BJ (cell line): Measurements from ENCODE around the gene KRT72. TPM values are rescaled to one million over a fixed set of nuclear protein-coding genes. Genes with fewer than 3 reads are reported as not detected.

Experiments
- CTCF ChIA-PET: fragments of 350-600 bp; formaldehyde crosslinking; extraction: SDS; loops from one replicate; lab custom pipeline; 2021; ENCODE audit warnings: antibody characterized with exemption, inconsistent platforms; lab: Yijun Ruan, JAX
- POLR2A ChIA-PET: fragments of 300-600 bp; sonication (Branson Sonifier 250); formaldehyde crosslinking; extraction: SDS; loops from one replicate; lab custom pipeline; 2021; ENCODE audit warnings: antibody characterized with exemption; lab: Charles Lee
- DNase-seq: peaks from one replicate; pipeline ENCODE4 v3.0.0-alpha.2; 2011; ENCODE audit warnings: low read depth
- H3K27me3 ChIP-seq: 2 replicates; pipeline ENCODE4 v1.6.0; 2011; ENCODE audit warnings: low read length; ENCODE audit not compliant: control insufficient read depth, insufficient read depth
- H3K36me3 ChIP-seq: 2 replicates; pipeline ENCODE4 v1.5.1; 2011; ENCODE audit warnings: low read length; ENCODE audit not compliant: control insufficient read depth, insufficient read depth
- H3K4me3 ChIP-seq: 2 replicates; pipeline ENCODE4 v1.5.1; 2011; ENCODE audit warnings: low read depth, mild to moderate bottlenecking, control low read depth, low read length
- CTCF ChIP-seq: IDR thresholded peaks from 2 replicates; pipeline ENCODE4 v1.5.1; 2011; ENCODE audit warnings: low read depth, mild to moderate bottlenecking, control low read depth, inconsistent platforms, low read length, moderate library complexity; ENCODE audit not compliant: insufficient read depth
- polyA plus RNA-seq: library from polyadenylated mRNA; depleted of rRNA; stranded (reverse); fragments of >200 nt; gene quantifications from 2 replicates; pipeline ENCODE4 v1.2.3, GENCODE V29; 2011

The KRT72 gene
- polyA plus RNA-seq, 1 experiment, result not detected

DNA sequence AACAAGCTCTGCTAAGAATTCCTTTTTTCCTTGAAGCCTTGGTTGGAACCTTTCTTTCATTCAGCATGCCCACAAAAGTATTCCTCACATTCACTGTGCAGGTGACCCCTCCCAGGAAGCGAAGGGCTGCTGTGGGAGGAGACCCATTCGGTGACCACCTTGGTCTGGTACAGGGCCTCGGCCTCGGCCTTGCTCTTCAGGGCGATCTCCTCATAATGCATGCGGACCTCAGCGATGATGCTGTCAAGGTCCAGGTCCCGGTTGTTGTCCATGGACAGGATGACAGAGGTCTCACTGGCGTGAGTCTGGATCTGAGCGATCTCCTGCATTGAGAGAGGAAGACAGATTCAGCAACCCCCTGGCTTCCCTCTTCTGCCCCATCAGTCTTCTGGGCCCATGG, 30.8 kb downstream of the KRT72 start:
- Histone ChIP-seq H3K4me3 (no peak overlapping the region), H3K27me3 (peaks cover 13% of the 10 kb centered on the region), H3K36me3 (no peaks in the 10 kb centered on the region)
- DNase-seq, result no peak
- ChIA-PET POLR2A (no interaction called here), CTCF (interaction anchor here (0.8 kb wide), 1 partner anchor 315 kb away, joined by 3 read pairs; no protein-coding TSS in a partner anchor)
- TF ChIP-seq CTCF, result no peak

GRCh38 chr12:52568111-52568510, 33.2 kb downstream of the KRT72 start:
- H3K27me3 ChIP-seq, result peaks cover 17% of the 10 kb centered on the region

DNA sequence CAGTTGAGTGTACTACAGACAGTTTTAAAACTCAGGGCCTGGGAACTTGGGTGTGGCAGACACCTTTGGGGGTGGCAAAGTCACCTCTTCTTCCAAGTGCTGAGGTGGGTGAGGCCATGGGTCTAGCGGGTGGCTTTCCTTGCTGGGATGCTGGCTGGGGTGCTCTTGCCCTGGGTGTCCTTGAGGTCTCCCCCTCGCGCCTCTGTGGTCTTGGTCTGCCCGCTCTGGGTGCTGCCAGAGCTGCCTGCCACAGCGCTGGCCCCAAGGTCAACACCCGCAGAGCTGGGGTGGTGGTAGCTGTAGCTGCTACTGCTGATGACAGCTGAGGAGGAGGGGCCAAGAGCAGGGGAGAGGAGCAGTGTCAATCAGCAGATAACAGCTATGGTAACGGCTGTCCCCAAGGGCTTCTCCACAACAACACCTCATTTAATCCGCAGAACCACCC, 34.4 kb downstream of the KRT72 start:
- ChIA-PET CTCF (interaction anchor here (0.7 to 1.1 kb wide), 3 partner anchors 59 to 312 kb away, joined by 3 read pairs; no protein-coding TSS in a partner anchor), POLR2A (no interaction called here)
- peaks cover 20% of the 10 kb centered on the region for H3K27me3 ChIP-seq
- H3K36me3 ChIP-seq, result no peaks in the 10 kb centered on the region
- no peak for TF ChIP-seq CTCF
- no peak for DNase-seq
- H3K4me3 ChIP-seq, result no peak overlapping the region

More at GRCh38 chr12:52568111-52568510, 33.2 kb downstream of the KRT72 start:
- no peak for DNase-seq
- TF ChIP-seq CTCF, result no peak
- H3K4me3 ChIP-seq, result no peak overlapping the region
- POLR2A ChIA-PET, result no interaction called here
- CTCF ChIA-PET, result interaction anchor here (1.2 kb wide), 1 partner anchor 311 kb away, joined by 4 read pairs; no protein-coding TSS in a partner anchor
- H3K36me3 ChIP-seq, result no peaks in the 10 kb centered on the region

DNA sequence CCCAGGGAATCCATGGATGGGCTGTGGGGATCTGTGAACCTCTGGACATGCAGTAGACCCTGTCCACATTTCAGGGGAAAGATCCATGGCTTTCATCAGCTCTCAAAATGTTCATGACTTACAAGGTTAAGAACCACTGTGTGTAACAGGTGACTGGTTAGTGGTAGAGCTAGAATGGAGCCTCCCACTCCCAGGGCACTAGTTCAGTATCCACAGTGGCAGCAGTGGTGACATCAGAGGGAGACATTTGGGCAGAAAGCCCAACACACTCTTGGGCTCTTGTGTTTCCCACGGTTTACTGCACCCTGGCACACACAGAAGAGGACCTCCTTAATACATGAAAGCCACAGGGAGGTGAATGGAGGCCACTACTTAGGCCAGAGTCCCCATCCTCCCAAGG, 36.7 kb downstream of the KRT72 start:
- Histone ChIP-seq H3K36me3 (no peaks in the 10 kb centered on the region), H3K4me3 (no peak overlapping the region), H3K27me3 (peaks cover 27% of the 10 kb centered on the region)
- POLR2A ChIA-PET, result no interaction called here
- CTCF ChIA-PET, result interaction anchor here (1.6 kb wide), 1 partner anchor 173 kb away, joined by 3 read pairs; no protein-coding TSS in a partner anchor
- DNase-seq, result no peak
- no peak for TF ChIP-seq CTCF

DNA sequence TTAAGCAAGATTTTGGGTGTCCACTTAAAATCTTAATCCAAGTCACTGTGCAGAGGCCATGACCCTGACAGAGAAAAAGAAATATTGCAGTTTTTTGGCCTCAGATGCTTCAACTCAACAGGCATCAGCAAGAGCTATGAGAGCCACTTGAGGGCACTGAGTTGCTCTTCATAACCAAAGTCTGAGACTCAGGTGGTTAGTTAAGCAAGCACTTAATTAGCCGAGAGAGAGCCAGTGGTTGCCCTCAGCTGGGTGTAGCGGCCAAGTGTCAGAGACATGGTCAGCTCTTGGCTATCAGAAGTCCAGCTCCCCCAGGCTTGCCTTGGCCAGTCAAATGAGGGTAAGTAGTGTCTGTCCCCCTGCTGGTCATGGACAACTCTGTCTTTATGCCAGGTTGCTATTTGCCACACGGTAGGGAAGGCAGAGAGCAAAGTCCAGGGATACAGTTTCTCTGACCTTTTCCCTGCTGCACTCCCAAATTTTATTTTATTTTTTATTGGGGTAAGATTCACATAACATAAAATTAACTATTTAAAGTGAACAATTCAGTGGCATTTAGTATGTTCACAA, 39.3 kb downstream of the KRT72 start:
- Histone ChIP-seq H3K36me3 (no peaks in the 10 kb centered on the region), H3K4me3 (no peak overlapping the region), H3K27me3 (peaks cover 32% of the 10 kb centered on the region)
- TF ChIP-seq CTCF, result peak; percentile 20; the same call in 1 of the 2 replicates
- no peak for DNase-seq
- ChIA-PET CTCF (interaction anchor here (1.2 to 1.3 kb wide), 2 partner anchors 10 to 13 kb away, joined by 3 to 5 read pairs; no protein-coding TSS in a partner anchor), POLR2A (no interaction called here)
